ENCODE data around the gene AMD1.

Gene AMD1

DNA sequence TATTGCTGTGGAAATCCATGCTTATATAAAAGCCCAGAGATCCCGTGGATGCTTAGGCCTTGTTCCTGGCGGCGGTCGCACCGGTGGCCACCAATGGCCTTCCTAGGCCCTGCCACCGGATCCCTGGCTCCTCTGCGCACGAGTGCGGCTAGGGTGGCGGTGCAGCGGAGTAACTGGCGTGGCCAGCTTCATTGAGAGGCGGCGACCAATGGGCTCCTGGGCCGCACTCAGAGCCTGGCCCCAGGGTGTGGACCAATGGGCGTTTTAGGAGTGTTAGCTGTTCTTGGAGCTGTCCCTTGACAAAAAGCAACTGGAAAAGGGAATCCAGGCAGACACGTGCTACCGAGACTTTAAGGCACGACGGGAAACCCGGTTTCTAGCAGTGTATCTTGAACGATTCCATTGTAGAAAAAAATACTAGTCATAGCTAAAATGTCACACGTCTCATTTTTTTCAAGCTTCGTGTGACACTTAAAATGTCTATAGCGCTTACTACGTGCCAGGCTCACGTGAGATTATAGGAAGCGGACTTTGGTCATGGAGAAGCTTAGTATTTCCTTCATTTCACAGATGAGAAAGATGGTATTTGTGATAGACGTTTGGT, 1.7 kb downstream of the AMD1 start:
- peak overlapping the region; percentile 85 for H3K4me3 ChIP-seq (ENCODE audit: low read depth, low read length)
- ChIA-PET CTCF (interaction anchor here (0.5 to 5.0 kb wide), 8 partner anchors 11 to 358 kb away, joined by 3 to 51 read pairs (median 3); no protein-coding TSS in a partner anchor), POLR2A (interaction anchor here (1.0 to 4.0 kb wide), 5 partner anchors 9 to 194 kb away, joined by 4 to 31 read pairs (median 12); partner anchors contain the start of genes CDK19 and GTF3C6)
- TF ChIP-seq, protein P1, sequence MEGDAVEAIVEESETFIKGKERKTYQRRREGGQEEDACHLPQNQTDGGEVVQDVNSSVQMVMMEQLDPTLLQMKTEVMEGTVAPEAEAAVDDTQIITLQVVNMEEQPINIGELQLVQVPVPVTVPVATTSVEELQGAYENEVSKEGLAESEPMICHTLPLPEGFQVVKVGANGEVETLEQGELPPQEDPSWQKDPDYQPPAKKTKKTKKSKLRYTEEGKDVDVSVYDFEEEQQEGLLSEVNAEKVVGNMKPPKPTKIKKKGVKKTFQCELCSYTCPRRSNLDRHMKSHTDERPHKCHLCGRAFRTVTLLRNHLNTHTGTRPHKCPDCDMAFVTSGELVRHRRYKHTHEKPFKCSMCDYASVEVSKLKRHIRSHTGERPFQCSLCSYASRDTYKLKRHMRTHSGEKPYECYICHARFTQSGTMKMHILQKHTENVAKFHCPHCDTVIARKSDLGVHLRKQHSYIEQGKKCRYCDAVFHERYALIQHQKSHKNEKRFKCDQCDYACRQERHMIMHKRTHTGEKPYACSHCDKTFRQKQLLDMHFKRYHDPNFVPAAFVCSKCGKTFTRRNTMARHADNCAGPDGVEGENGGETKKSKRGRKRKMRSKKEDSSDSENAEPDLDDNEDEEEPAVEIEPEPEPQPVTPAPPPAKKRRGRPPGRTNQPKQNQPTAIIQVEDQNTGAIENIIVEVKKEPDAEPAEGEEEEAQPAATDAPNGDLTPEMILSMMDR (IDR thresholded peaks at IDR 0.05; ENCODE audit: insufficient read depth, low read length, missing control alignments), result no peak
- peak; percentile 47 for DNase-seq (ENCODE audit: low read depth, low spot score)

DNA sequence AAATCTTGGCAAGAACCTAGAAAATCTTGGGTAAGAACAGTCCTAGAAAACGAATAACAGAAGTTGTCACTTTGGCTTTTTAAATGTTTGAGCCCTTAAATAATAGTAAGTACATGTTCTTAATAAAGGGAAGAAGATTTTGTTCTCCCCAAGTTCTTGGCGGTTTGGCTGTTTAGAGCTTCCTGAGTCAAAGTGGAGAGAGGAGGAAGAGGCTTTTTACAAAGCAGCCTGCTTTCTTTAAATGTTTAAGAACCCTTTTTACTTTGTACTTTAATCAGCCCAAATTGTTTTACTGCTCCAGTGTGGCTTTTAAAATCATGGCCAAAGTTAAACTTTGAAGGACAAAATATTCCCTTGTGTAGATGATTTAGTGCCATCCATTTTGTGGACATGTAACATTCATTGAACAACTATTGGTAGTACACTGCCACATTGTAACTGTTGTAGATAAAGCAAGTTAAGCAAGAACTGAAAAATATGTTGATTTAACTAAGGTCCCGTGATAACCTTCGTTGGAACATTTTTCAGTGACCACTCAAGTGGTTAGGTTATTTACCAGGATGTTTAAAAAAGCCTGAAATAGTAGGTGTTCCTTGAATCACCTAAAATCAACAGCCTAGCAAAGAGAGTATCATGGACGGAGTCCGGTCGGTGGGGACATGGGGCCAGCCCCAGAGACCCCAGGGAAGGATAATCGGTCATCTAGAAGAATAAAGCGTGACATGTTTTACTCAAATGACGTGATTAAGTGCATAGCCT, 2.4 kb downstream of the AMD1 start:
- H3K4me3 ChIP-seq (ENCODE audit: low read depth, low read length), result peak overlapping the region; percentile 85
- ChIA-PET POLR2A (interaction anchor here (1.0 to 4.0 kb wide), 5 partner anchors 8 to 195 kb away, joined by 4 to 31 read pairs (median 12); partner anchors contain the start of genes CDK19 and GTF3C6), CTCF (interaction anchor here (0.5 to 5.0 kb wide), 10 partner anchors 10 to 358 kb away, joined by 3 to 51 read pairs (median 4); no protein-coding TSS in a partner anchor)
- TF ChIP-seq, protein P1 (IDR thresholded peaks at IDR 0.05; ENCODE audit: insufficient read depth, low read length, missing control alignments), result no peak
- no peak for DNase-seq (ENCODE audit: low read depth, low spot score)

DNA sequence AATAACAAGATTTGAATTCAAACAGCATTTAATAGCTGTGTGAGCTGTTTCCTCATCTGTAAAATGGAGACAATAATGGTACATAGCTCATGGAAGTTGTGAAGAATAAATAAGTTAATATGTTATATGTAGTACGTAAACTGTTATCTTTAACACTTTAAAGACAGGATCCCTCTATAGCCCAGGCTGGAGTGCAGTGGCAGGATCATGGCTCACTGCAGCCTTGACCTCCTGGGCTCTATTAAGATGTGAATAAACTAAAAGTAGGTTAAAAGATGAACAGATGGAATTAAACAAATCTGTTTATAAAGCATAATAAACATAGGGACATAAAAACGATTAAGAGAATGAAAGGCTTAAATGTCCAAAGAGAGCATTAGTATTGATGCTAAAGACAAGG, 3.0 kb downstream of the AMD1 start:
- H3K4me3 ChIP-seq (ENCODE audit: low read depth, low read length), result peak overlapping the region; percentile 85
- POLR2A ChIA-PET, result no interaction called here

DNA sequence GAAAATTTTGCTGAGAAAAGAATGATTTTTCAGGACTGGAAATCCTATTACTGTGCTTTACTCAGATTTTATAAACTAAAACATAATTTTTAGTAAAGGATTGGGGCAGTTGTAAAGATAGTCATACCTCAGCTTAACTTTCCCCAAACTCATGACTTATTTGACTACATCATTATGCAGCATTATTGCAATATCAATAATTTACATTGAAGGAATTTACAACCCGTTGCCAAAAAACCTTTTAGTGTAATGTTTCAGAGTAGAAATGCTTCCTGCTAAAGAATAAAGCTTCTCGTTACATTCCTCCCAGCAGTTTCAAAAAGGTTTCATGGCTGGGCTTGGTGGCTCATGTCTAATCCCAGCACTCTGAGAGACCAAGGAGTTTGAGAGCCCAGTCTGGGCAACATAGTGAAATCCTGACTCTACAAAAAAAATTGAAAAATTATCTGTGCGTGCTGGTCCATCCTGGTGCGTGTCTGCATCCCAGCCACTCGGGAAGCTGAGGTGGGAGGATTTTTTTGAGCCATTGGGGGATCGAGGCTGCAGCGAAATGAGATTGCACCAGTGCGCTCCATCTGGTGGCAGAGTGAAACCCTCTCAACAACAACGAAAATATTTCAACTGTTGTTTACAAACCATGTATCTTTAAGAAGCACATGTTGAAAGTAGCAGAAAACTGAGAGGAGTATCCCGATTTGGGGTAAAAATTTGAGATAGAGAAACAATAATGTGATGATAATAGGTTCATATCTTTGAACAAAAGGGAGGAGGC, 4.4 kb downstream of the AMD1 start:
- no peak for DNase-seq (ENCODE audit: low read depth, low spot score)
- POLR2A ChIA-PET, result interaction anchor here (0.7 kb wide), 2 partner anchors 178 to 834 kb away, joined by 3 read pairs; no protein-coding TSS in a partner anchor

More for the DNA sequence above, 3.0 kb downstream of the AMD1 start:
- DNase-seq (ENCODE audit: low read depth, low spot score), result no peak
- TF ChIP-seq, protein P1 (IDR thresholded peaks at IDR 0.05; ENCODE audit: insufficient read depth, low read length, missing control alignments), result no peak
- CTCF ChIA-PET, result interaction anchor here (1.5 to 5.0 kb wide), 5 partner anchors 10 to 349 kb away, joined by 5 to 51 read pairs (median 6); no protein-coding TSS in a partner anchor

DNA sequence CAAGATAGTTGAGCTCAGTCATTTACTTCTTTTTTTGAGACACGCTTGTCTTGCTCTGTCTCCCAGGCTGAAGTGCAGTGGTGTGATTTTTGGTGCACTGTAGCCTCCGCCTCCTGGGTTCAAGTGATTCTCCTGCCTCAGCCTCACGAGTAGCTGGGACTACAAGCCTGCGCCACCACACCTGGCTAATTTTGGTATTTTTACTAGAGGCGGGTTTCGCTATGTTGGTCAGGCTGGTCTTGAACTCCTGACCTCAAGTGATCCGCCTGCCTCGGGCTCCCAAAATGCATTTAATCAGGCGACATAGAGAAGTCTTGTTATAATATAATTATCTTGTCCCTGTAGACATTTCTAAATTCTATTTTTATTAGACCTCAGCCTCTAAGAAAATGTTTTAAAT, 6.1 kb downstream of the AMD1 start:
- H3K4me3 ChIP-seq (ENCODE audit: low read depth, low read length), result no peak overlapping the region
- TF ChIP-seq, protein P1 (IDR thresholded peaks at IDR 0.05; ENCODE audit: insufficient read depth, low read length, missing control alignments), result no peak
- DNase-seq (ENCODE audit: low read depth, low spot score), result no peak
- ChIA-PET POLR2A (no interaction called here), CTCF (interaction anchor here (1.7 to 5.0 kb wide), 2 partner anchors 70 to 198 kb away, joined by 6 to 51 read pairs; no protein-coding TSS in a partner anchor)

More for the DNA sequence above, 4.4 kb downstream of the AMD1 start:
- H3K4me3 ChIP-seq (ENCODE audit: low read depth, low read length), result peak overlapping the region; percentile 18
- CTCF ChIA-PET, result interaction anchor here (0.7 to 5.0 kb wide), 13 partner anchors 8 to 360 kb away, joined by 3 to 51 read pairs (median 4); no protein-coding TSS in a partner anchor
- TF ChIP-seq, protein P1 (IDR thresholded peaks at IDR 0.05; ENCODE audit: insufficient read depth, low read length, missing control alignments), result peak; percentile 50

All from AG04449 (cell line).